Endodermal cell (in vitro differentiated cells): ENCODE data around the gene ARL9. TPM values are rescaled to one million over a fixed set of nuclear protein-coding genes. Genes with fewer than 3 reads are reported as not detected.

ENCODE experiments used
- DNase-seq: peaks from one replicate; pipeline ENCODE4 v3.0.0-alpha.2; 2017
- H3K27ac ChIP-seq: 2 replicates; pipeline ENCODE4 v1.5.1; 2013; ENCODE audit warnings: mild to moderate bottlenecking, low read depth, low read length, moderate library complexity
- H3K27me3 ChIP-seq: 2 replicates; pipeline ENCODE4 v1.6.1; 2013; ENCODE audit warnings: mild to moderate bottlenecking, low read length, moderate library complexity; ENCODE audit not compliant: insufficient read depth, control insufficient read depth, poor library complexity, severe bottlenecking
- H3K36me3 ChIP-seq: 2 replicates; pipeline ENCODE4 v1.7.0; 2013; ENCODE audit warnings: mild to moderate bottlenecking, low read length, moderate library complexity; ENCODE audit not compliant: control insufficient read depth, insufficient read depth
- H3K4me1 ChIP-seq: one replicate; pipeline ENCODE4 v1.7.0; 2013; ENCODE audit warnings: low read length; ENCODE audit not compliant: control insufficient read depth, insufficient read depth
- H3K4me3 ChIP-seq: 2 replicates; pipeline ENCODE4 v1.5.1; 2013; ENCODE audit warnings: mild to moderate bottlenecking, low read length, moderate library complexity
- H3K9ac ChIP-seq: 2 replicates; pipeline ENCODE4 v1.6.1; 2013; ENCODE audit warnings: mild to moderate bottlenecking, low read length, moderate library complexity; ENCODE audit not compliant: poor library complexity, severe bottlenecking; ENCODE audit errors: extremely low read depth
- H3K9me3 ChIP-seq: 2 replicates; pipeline ENCODE4 v1.6.1; 2013; ENCODE audit warnings: mild to moderate bottlenecking, low read length, moderate library complexity; ENCODE audit not compliant: control insufficient read depth
- H3K27ac Mint-ChIP-seq: 2 replicates; pipeline ENCODE4 v1.8.0; 2020; ENCODE audit warnings: mixed read lengths
- H3K27me3 Mint-ChIP-seq: 2 replicates; pipeline ENCODE4 v1.8.0; 2021; ENCODE audit warnings: mild to moderate bottlenecking, mixed read lengths; ENCODE audit not compliant: insufficient read depth
- H3K36me3 Mint-ChIP-seq: 2 replicates; pipeline ENCODE4 v1.8.0; 2020; ENCODE audit warnings: low read depth, mixed read lengths
- H3K4me1 Mint-ChIP-seq: 2 replicates; pipeline ENCODE4 v1.8.0; 2020; ENCODE audit warnings: mixed read lengths
- H3K4me3 Mint-ChIP-seq: 2 replicates; pipeline ENCODE4 v1.8.0; 2020; ENCODE audit warnings: mild to moderate bottlenecking, moderate library complexity, mixed read lengths
- H3K9me3 Mint-ChIP-seq: 2 replicates; pipeline ENCODE4 v1.8.0; 2020; ENCODE audit warnings: mild to moderate bottlenecking, mixed read lengths
- CTCF ChIP-seq: fragments of 200-600 bp; sonication (generic); conservative IDR thresholded peaks from 2 replicates; pipeline ENCODE4 v1.5.0; 2021; ENCODE audit warnings: antibody characterized with exemption, mild to moderate bottlenecking
- WGBS, 2 experiments: methylation state at CpG; one replicate each; pipeline versions ENCODE4 v1.1.5 to v1.1.7; 2013; ENCODE audit warnings: missing lambda C conversion rate in 2 of 2, mixed read lengths in 1 of 2; ENCODE audit not compliant: insufficient coverage in 1 of 2, insufficient read length in 1 of 2; 5-methylcytosine and 5-hydroxymethylcytosine counted together
- long read RNA-seq, 4 experiments: library from polyadenylated mRNA in 2 of 4; library from RNA in 1 of 4; library from capped mRNA in 1 of 4; stranded (forward) in 3 of 4; unstranded in 1 of 4; transcript quantifications; one replicate each; pipeline ENCODE4 v2.0.0, GENCODE V29; 2020 to 2021; ENCODE audit warnings: inconsistent platforms in 1 of 4
- polyA plus RNA-seq, 2 experiments: library from polyadenylated mRNA; stranded (reverse); fragments of 50-300 nt; gene quantifications; one replicate each; pipeline ENCODE4 v1.2.3, GENCODE V29; 2013
- total RNA-seq, 2 donors: library from RNA; stranded (reverse); fragmentation: NEBNext Ultra II Directional in 1 of 2; extraction: Animal tissue kit (Norgen Biotek cat#: 25700) in 1 of 2; gene quantifications; 2 replicates in 1 of 2; 3 replicates in 1 of 2; pipeline ENCODE4 v1.2.1, GENCODE V29; 2021

The ARL9 gene
- total RNA-seq = under 1 TPM in 1 of 2 donors, not detected in 1; 0.20 TPM
- 1.3 TPM for polyA plus RNA-seq (2013, experiment 1 of 2)
- polyA plus RNA-seq (2013, experiment 2 of 2) = 1.0 TPM
- long read RNA-seq, experiment 1 = 0 reads
- long read RNA-seq, experiment 2 = 0 reads
- long read RNA-seq, experiment 3, partial matches to known transcripts = 0 of 1 reads
- long read RNA-seq, experiment 3, other reads (novel, unspliced or antisense) = 1 of 1 reads
- long read RNA-seq, experiment 4 = 0 reads

DNA sequence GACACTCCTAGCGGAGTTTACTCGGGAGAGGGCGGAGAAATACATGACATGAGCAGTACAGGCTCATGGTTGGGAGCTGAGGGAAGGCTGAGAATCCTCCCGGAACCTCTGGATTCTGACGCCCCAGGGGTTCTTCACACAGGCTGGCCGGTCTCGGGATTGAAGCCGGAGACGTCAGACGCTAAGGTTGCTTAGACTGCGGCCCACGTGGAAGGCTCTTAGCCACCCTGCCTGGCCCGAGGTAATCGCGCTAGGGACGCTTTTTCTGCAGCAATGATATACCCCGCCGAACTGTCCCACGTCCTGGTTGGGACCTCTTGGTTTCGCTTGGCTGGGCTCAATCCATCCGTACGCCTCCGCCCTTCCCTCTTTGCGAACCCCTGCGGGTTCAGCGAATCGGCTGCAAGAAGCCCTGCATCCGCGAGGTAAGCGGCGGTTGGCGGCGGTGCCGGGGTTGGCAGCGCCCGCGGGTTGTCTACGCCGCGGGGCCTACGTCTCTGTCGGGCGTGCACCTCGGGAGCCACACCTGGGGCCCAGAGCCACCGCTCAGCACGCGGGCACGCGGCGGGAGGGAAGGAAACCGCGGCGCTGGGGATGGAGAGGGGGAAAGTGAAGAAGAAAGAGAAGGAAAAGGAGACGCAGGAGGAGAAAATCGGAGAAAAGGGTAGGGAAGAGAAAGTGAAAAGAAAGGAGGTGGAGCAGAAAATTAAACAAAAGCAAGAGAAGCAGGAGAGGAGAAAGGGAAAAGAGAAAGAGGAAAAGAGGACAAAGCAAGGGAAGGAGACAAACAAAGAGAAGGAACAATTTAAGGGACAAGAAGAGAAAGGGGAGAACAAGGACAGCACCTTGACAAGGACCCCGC is at the start of gene ARL9:
ARL9 (plus strand) TSS at position 523 of the 862 bp plus-strand sequence; CDS start at position 595, 72 bp downstream.
- Mint-ChIP-seq H3K4me3 (peak within 1 kb of the TSS; percentile 65), H3K4me1 (peaks cover 12% of the 10 kb centered on the region), H3K27ac (peak within 1 kb of the TSS; percentile 73), H3K9me3 (no peaks in the 10 kb centered on the region), H3K27me3 (peaks cover 30% of the 10 kb centered on the region), H3K36me3 (peaks cover 17% of the 10 kb centered on the region)
- DNase-seq = peak; percentile 93
- TF ChIP-seq CTCF = no peak
- Histone ChIP-seq H3K27me3 (peaks cover 21% of the 10 kb centered on the region), H3K27ac (no peak within 1 kb of the TSS), H3K4me3 (peak within 1 kb of the TSS; percentile 82), H3K4me1 (peaks cover 2% of the 10 kb centered on the region), H3K9me3 (no peaks in the 10 kb centered on the region), H3K9ac (peak within 1 kb of the TSS; percentile 55), H3K36me3 (peaks cover 29% of the 10 kb centered on the region)
- 3 to 5% methylated on average over 16 to 56 of the region's 56 CpGs for WGBS, 2 experiments

DNA sequence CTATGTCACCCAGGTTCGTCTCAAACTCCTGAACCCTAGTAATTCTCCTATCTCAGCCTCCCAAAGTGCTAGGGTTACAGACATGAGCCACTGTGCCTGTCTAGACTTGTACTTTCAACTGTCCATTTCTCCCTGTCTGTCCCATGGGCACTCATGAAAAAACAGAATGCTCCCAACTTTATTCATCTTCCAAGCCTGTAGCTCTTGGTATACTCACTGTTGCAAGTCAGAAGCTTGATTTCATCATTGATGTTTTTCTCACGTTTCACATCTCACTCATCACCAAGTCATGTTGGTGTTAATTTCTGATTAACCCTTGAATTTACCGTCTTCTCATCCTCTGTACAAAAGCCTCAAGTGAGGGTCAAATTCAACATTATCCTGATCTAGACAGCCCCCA is 45.5 kb upstream of the ARL9 start:
- 94 to 95% methylated on average over 3 of the region's 3 CpGs for WGBS, 2 experiments
- Histone ChIP-seq H3K4me3 (no peak overlapping the region), H3K36me3 (peaks cover 82% of the 10 kb centered on the region), H3K9ac (no peak overlapping the region), H3K27ac (no peak overlapping the region), H3K27me3 (no peaks in the 10 kb centered on the region), H3K4me1 (no peaks in the 10 kb centered on the region), H3K9me3 (no peaks in the 10 kb centered on the region)
- TF ChIP-seq CTCF = no peak
- H3K27ac Mint-ChIP-seq = no peak overlapping the region
- H3K9me3 Mint-ChIP-seq = no peaks in the 10 kb centered on the region
- H3K27me3 Mint-ChIP-seq = no peaks in the 10 kb centered on the region
- no peaks in the 10 kb centered on the region for H3K4me1 Mint-ChIP-seq
- DNase-seq = no peak
- peaks cover 59% of the 10 kb centered on the region for H3K36me3 Mint-ChIP-seq
- H3K4me3 Mint-ChIP-seq = no peak overlapping the region

- Histone ChIP-seq H3K9ac (no peak overlapping the region), H3K27me3 (no peaks in the 10 kb centered on the region), H3K27ac (no peak overlapping the region), H3K36me3 (peaks cover 61% of the 10 kb centered on the region), H3K4me3 (no peak overlapping the region), H3K9me3 (no peaks in the 10 kb centered on the region), H3K4me1 (peaks cover 5% of the 10 kb centered on the region)
- H3K36me3 Mint-ChIP-seq = peaks cover 41% of the 10 kb centered on the region
- TF ChIP-seq CTCF = no peak
- H3K9me3 Mint-ChIP-seq = no peaks in the 10 kb centered on the region
- no peaks in the 10 kb centered on the region for H3K27me3 Mint-ChIP-seq
- peaks cover 10% of the 10 kb centered on the region for H3K4me1 Mint-ChIP-seq
- DNase-seq = no peak
- H3K27ac Mint-ChIP-seq = no peak overlapping the region
- no peak overlapping the region for H3K4me3 Mint-ChIP-seq
Observed at GRCh38 chr4:56462157-56462556, 43.4 kb upstream of the ARL9 start.
